IMR-90 (cell line): ENCODE measurements around the gene NCOA7. TPM values are rescaled to one million over a fixed set of nuclear protein-coding genes. Genes with fewer than 3 reads are reported as not detected.

Experiments
- ATAC-seq: fragments of 200-7000 bp; cut with Tn5 transposase; 2 replicates; pipeline ENCODE4 v1.9.1; 2020; ENCODE audit warnings: low read depth, mild to moderate bottlenecking, moderate library complexity
- BruUV-seq: library from RNA; stranded (reverse); fragments of 400-500 nt; replicated peaks from 2 replicates; lab custom pipeline; 2021; lab: Mats Ljungman, UMichigan
- CTCF ChIA-PET: fragments of 300-600 bp; formaldehyde crosslinking; extraction: SDS; loops from one replicate; lab custom pipeline; 2021; ENCODE audit warnings: antibody characterized with exemption; lab: Yijun Ruan, JAX
- POLR2A ChIA-PET: fragments of 300-600 bp; sonication (Branson Sonifier 250); formaldehyde crosslinking; loops from one replicate; lab custom pipeline; 2022; ENCODE audit warnings: antibody characterized with exemption; ENCODE audit not compliant: unreplicated experiment; lab: Charles Lee
- DNase-seq: peaks from one replicate; pipeline ENCODE4 v3.0.0; 2013
- H2AFZ ChIP-seq: replicated peaks from 2 replicates; pipeline ENCODE3; 2013; ENCODE audit warnings: low read length, mild to moderate bottlenecking; ENCODE audit not compliant: poor library complexity
- H2AK5ac ChIP-seq: 2 replicates; pipeline ENCODE4 v1.6.1; 2013; ENCODE audit warnings: low read depth, low read length, inconsistent platforms
- H2AK9ac ChIP-seq: replicated peaks from 2 replicates; pipeline ENCODE3; 2013; ENCODE audit warnings: mild to moderate bottlenecking, low read depth, low read length, moderate library complexity; ENCODE audit not compliant: poor library complexity
- H2BK120ac ChIP-seq: 2 replicates; pipeline ENCODE4 v1.6.1; 2013; ENCODE audit warnings: low read depth, low read length, inconsistent platforms
- H2BK15ac ChIP-seq: 3 replicates; pipeline ENCODE4 v1.6.1; 2013; ENCODE audit warnings: low read depth, low read length, inconsistent platforms
- H2BK20ac ChIP-seq: 2 replicates; pipeline ENCODE4 v1.6.1; 2013; ENCODE audit warnings: low read depth, mild to moderate bottlenecking, inconsistent platforms, low read length, moderate library complexity
- H2BK5ac ChIP-seq: 2 replicates; pipeline ENCODE4 v1.6.1; 2013; ENCODE audit warnings: mild to moderate bottlenecking, low read depth, low read length, inconsistent platforms; ENCODE audit not compliant: poor library complexity, severe bottlenecking
- H3K14ac ChIP-seq: replicated peaks from 2 replicates; pipeline ENCODE4 v1.6.1; 2013; ENCODE audit warnings: low read depth, low read length, inconsistent platforms
- H3K18ac ChIP-seq: 2 replicates; pipeline ENCODE4 v1.6.1; 2013; ENCODE audit warnings: low read depth, low read length, control low read depth
- H3K23ac ChIP-seq: 2 replicates; pipeline ENCODE4 v1.6.1; 2013; ENCODE audit warnings: low read depth, low read length, inconsistent platforms
- H3K27ac ChIP-seq: 2 replicates; pipeline ENCODE4 v1.5.1; 2013; ENCODE audit warnings: mild to moderate bottlenecking, control low read depth, low read length; ENCODE audit not compliant: insufficient read depth
- H3K27me3 ChIP-seq: 2 replicates; pipeline ENCODE4 v1.6.1; 2013; ENCODE audit warnings: low read length; ENCODE audit not compliant: control insufficient read depth, insufficient read depth
- H3K36me3 ChIP-seq: 2 replicates; pipeline ENCODE4 v1.6.1; 2013; ENCODE audit warnings: low read length, mixed read lengths; ENCODE audit not compliant: control insufficient read depth, insufficient read depth
- H3K4ac ChIP-seq: 2 replicates; pipeline ENCODE4 v1.6.1; 2013; ENCODE audit warnings: low read depth, low read length, inconsistent platforms
- H3K4me1 ChIP-seq: 2 replicates; pipeline ENCODE4 v1.6.1; 2013; ENCODE audit warnings: low read length, mixed read lengths; ENCODE audit not compliant: control insufficient read depth, insufficient read depth
- H3K4me2 ChIP-seq: 2 replicates; pipeline ENCODE4 v1.6.1; 2013; ENCODE audit warnings: low read depth, mild to moderate bottlenecking, control low read depth, low read length, moderate library complexity
- H3K4me3 ChIP-seq: 2 replicates; pipeline ENCODE4 v1.5.1; 2013; ENCODE audit warnings: low read depth, mild to moderate bottlenecking, control low read depth, low read length, moderate library complexity; ENCODE audit not compliant: insufficient read depth
- H3K56ac ChIP-seq: 2 replicates; pipeline ENCODE4 v1.6.1; 2013; ENCODE audit warnings: low read length, inconsistent platforms; ENCODE audit not compliant: insufficient read depth; ENCODE audit errors: extremely low read depth
- H3K79me1 ChIP-seq, 2 experiments: 2 replicates each; pipeline ENCODE4 v1.6.1; 2013; ENCODE audit warnings: low read length in 2 of 2, inconsistent platforms in 1 of 2, low read depth in 1 of 2
- H3K9ac ChIP-seq: 2 replicates; pipeline ENCODE4 v1.6.1; 2013; ENCODE audit warnings: low read depth, low read length, control low read depth
- H3K9me1 ChIP-seq: 2 replicates; pipeline ENCODE4 v1.6.1; 2013; ENCODE audit warnings: low read length, inconsistent platforms; ENCODE audit not compliant: insufficient read depth
- H3K9me3 ChIP-seq: 2 replicates; pipeline ENCODE4 v1.6.1; 2013; ENCODE audit warnings: low read length; ENCODE audit not compliant: control insufficient read depth, insufficient read depth
- H4K20me1 ChIP-seq: 2 replicates; pipeline ENCODE4 v1.6.1; 2013; ENCODE audit warnings: low read length, inconsistent platforms; ENCODE audit not compliant: insufficient read depth
- H4K5ac ChIP-seq: 2 replicates; pipeline ENCODE4 v1.6.1; 2013; ENCODE audit warnings: mild to moderate bottlenecking, low read depth, low read length, control low read depth
- H4K8ac ChIP-seq, 2 experiments: 2 replicates each; pipeline ENCODE4 v1.6.1; 2013; ENCODE audit warnings: low read depth in 2 of 2, low read length in 2 of 2, control low read depth in 1 of 2, inconsistent platforms in 1 of 2
- H4K91ac ChIP-seq: 2 replicates; pipeline ENCODE4 v1.6.1; 2013; ENCODE audit warnings: low read depth, low read length, inconsistent platforms; ENCODE audit not compliant: insufficient read depth
- BHLHE40 ChIP-seq: fragments of 150-350 bp; IDR thresholded peaks from 2 replicates; pipeline ENCODE4 v1.6.1; 2016; ENCODE audit warnings: mild to moderate bottlenecking, low read depth, low read length
- CEBPB ChIP-seq: IDR thresholded peaks from 2 replicates; pipeline ENCODE4 v1.6.1; 2012; ENCODE audit warnings: low read depth, low read length, improper control_type of control experiment
- FOS ChIP-seq: fragments of 150-350 bp; IDR thresholded peaks from 2 replicates; pipeline ENCODE4 v1.6.1; 2016; ENCODE audit warnings: low read depth, low read length
- MAZ ChIP-seq: IDR thresholded peaks from 2 replicates; pipeline ENCODE4 v1.6.1; 2012; ENCODE audit warnings: low read depth, mild to moderate bottlenecking, low read length, improper control_type of control experiment, moderate library complexity, borderline replicate concordance
- POLR2A ChIP-seq: IDR thresholded peaks from 2 replicates; pipeline ENCODE4 v1.6.1; 2012; ENCODE audit warnings: mild to moderate bottlenecking, low read depth, low read length
- RAD21 ChIP-seq: IDR thresholded peaks from 2 replicates; pipeline ENCODE4 v1.6.1; 2012; ENCODE audit warnings: low read length, improper control_type of control experiment
- RCOR1 ChIP-seq: IDR thresholded peaks from 2 replicates; pipeline ENCODE4 v1.6.1; 2012; ENCODE audit warnings: mild to moderate bottlenecking, low read length, improper control_type of control experiment; ENCODE audit not compliant: insufficient replicate concordance
- RFX5 ChIP-seq: IDR thresholded peaks from 2 replicates; pipeline ENCODE4 v1.8.0; 2012; ENCODE audit warnings: low read depth, mild to moderate bottlenecking, low read length, moderate library complexity
- WGBS, 2 experiments: methylation state at CpG; one replicate each; pipeline versions ENCODE4 v1.1.5 to v1.1.7; 2013; ENCODE audit warnings: missing lambda C conversion rate in 2 of 2; ENCODE audit not compliant: insufficient read length in 1 of 2; ENCODE audit errors: extremely low coverage in 2 of 2; 5-methylcytosine and 5-hydroxymethylcytosine counted together
- dilution Hi-C: fragments of 300-500 bp; cut with HindIII; formaldehyde crosslinking; loops from one replicate; pipeline ENCODE4 v1.14.3; 2018; ENCODE audit warnings: low sequenced_read_pairs; ENCODE audit not compliant: unreplicated experiment
- in situ Hi-C: fragments of 300-500 bp; cut with MboI; formaldehyde crosslinking; loops from 3 replicates; pipeline ENCODE4 v1.14.3; 2019; ENCODE audit warnings: low sequenced_read_pairs, inconsistent platforms, mixed read lengths
- intact Hi-C: fragments of 100-400 bp; cut with micrococcal nuclease; formaldehyde crosslinking; loops from 2 replicates; pipeline ENCODE4 v1.10.0; 2022
- polyA plus RNA-seq, 3 experiments: library from polyadenylated mRNA; depleted of rRNA; stranded (reverse); fragments of >200 nt; gene quantifications; 2 replicates each; pipeline ENCODE4 v1.2.3, GENCODE V29; 2012; ENCODE audit warnings: low replicate concordance in 1 of 3
- total RNA-seq: library from RNA; depleted of rRNA; stranded (reverse); fragments of >200 nt; gene quantifications from 2 replicates; pipeline ENCODE4 v1.2.3, GENCODE V29; 2012
- TF ChIP-seq, protein P1 (sequence below): fragments of 150-350 bp; IDR thresholded peaks from 2 replicates; pipeline ENCODE4 v1.6.1; 2016; ENCODE audit warnings: low read depth, mild to moderate bottlenecking, low read length, moderate library complexity, borderline replicate concordance
- TF ChIP-seq, protein P2 (sequence below): conservative IDR thresholded peaks from 2 replicates; pipeline ENCODE4 v1.5.1; 2012; ENCODE audit warnings: mild to moderate bottlenecking, low read depth, low read length, improper control_type of control experiment
- TF ChIP-seq, protein P3 (sequence below): fragments of 150-350 bp; IDR thresholded peaks from 2 replicates; pipeline ENCODE4 v1.6.1; 2017; ENCODE audit warnings: mild to moderate bottlenecking, antibody characterized with exemption, low read length, low read depth

Gene NCOA7
- total and polyA plus RNA-seq, 2 of the 4 experiments (the other 2 are of a cell fraction) = 12.6 to 12.9 TPM

DNA sequence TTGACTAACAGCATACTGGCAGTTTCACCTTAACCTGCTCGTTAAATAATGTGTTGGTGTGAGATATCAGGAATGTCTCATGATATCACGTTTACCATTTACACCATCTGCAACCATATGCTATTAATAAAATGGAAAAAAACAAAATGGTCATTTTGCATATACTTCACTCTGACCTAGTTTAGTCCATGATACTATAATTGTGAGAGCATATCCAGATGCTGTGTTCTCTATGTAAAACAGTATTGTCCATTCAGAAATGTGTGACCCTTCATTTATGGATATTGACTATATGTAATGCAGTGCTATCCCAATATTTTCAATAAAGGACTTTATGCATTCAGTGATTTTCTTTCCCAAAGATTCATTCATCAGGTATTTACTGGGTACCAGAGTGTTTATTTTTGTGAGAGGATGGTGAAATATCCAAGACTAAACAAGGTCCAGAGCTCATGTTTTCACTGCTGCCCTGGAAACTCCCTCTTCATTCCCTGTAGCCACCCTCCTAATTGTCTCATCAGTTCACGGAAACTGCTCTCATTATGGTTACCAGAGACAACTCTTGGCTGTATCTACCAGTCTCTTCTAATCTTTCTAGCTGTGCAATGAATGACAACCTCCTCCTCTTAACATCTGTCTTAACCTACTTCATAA is 140.1 kb downstream of the NCOA7 start:
- Histone ChIP-seq H2BK120ac (peak overlapping the region; percentile 84), H4K8ac (peak overlapping the region in 1 of 2 experiments; percentile 74; a peak in 1 of 4 replicates), H4K91ac (peak overlapping the region; percentile 69; the same call in 1 of the 2 replicates), H2BK20ac (peak overlapping the region; percentile 96), H3K79me1 (no peaks in the 10 kb centered on the region), H3K27ac (no peak overlapping the region), H3K9me3 (no peaks in the 10 kb centered on the region), H3K56ac (no peak overlapping the region; the same call in 1 of the 2 replicates), H3K4me2 (peak overlapping the region; percentile 46), H2BK15ac (peak overlapping the region; percentile 68; the same call in 2 of the 3 replicates), H3K9ac (no peak overlapping the region), H3K4me1 (peaks cover 5% of the 10 kb centered on the region; the same call in 1 of the 2 replicates), H2AFZ (no peak overlapping the region), H3K4ac (peak overlapping the region; percentile 76; the same call in 1 of the 2 replicates), H3K36me3 (peaks cover 10% of the 10 kb centered on the region), H2BK5ac (peak overlapping the region; percentile 88), H2AK9ac (no peak overlapping the region), H3K4me3 (no peak overlapping the region), H3K27me3 (no peaks in the 10 kb centered on the region), H3K18ac (peak overlapping the region; percentile 82; the same call in 1 of the 2 replicates), H2AK5ac (peak overlapping the region; percentile 57; the same call in 1 of the 2 replicates), H3K23ac (peak overlapping the region; percentile 32; the same call in 1 of the 2 replicates), H3K9me1 (peaks cover 10% of the 10 kb centered on the region), H4K5ac (peak overlapping the region; percentile 64; the same call in 1 of the 2 replicates), H4K20me1 (no peaks in the 10 kb centered on the region), H3K14ac (peak overlapping the region; percentile 50)
- peak; percentile 93 for ATAC-seq
- TF ChIP-seq, protein P1, sequence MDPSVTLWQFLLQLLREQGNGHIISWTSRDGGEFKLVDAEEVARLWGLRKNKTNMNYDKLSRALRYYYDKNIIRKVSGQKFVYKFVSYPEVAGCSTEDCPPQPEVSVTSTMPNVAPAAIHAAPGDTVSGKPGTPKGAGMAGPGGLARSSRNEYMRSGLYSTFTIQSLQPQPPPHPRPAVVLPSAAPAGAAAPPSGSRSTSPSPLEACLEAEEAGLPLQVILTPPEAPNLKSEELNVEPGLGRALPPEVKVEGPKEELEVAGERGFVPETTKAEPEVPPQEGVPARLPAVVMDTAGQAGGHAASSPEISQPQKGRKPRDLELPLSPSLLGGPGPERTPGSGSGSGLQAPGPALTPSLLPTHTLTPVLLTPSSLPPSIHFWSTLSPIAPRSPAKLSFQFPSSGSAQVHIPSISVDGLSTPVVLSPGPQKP = no peak
- TF ChIP-seq CEBPB = peak; percentile 87
- TF ChIP-seq RFX5 = no peak
- no peak for TF ChIP-seq RCOR1
- no peak for TF ChIP-seq BHLHE40
- TF ChIP-seq, protein P2, sequence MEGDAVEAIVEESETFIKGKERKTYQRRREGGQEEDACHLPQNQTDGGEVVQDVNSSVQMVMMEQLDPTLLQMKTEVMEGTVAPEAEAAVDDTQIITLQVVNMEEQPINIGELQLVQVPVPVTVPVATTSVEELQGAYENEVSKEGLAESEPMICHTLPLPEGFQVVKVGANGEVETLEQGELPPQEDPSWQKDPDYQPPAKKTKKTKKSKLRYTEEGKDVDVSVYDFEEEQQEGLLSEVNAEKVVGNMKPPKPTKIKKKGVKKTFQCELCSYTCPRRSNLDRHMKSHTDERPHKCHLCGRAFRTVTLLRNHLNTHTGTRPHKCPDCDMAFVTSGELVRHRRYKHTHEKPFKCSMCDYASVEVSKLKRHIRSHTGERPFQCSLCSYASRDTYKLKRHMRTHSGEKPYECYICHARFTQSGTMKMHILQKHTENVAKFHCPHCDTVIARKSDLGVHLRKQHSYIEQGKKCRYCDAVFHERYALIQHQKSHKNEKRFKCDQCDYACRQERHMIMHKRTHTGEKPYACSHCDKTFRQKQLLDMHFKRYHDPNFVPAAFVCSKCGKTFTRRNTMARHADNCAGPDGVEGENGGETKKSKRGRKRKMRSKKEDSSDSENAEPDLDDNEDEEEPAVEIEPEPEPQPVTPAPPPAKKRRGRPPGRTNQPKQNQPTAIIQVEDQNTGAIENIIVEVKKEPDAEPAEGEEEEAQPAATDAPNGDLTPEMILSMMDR = no peak
- TF ChIP-seq FOS = peak; percentile 83
- no peak for TF ChIP-seq RAD21
- TF ChIP-seq POLR2A = no peak; the same call in 1 of the 2 replicates
- TF ChIP-seq, protein P3, sequence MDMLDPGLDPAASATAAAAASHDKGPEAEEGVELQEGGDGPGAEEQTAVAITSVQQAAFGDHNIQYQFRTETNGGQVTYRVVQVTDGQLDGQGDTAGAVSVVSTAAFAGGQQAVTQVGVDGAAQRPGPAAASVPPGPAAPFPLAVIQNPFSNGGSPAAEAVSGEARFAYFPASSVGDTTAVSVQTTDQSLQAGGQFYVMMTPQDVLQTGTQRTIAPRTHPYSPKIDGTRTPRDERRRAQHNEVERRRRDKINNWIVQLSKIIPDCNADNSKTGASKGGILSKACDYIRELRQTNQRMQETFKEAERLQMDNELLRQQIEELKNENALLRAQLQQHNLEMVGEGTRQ = no peak
- no peak for TF ChIP-seq MAZ
- in situ Hi-C loops (no loop called here), dilution Hi-C loops (no loop called here), intact Hi-C loops (no loop called here)
- ChIA-PET CTCF (no interaction called here), POLR2A (no interaction called here)
- BruUV-seq = no TSS peak
- WGBS, 2 experiments = 83% methylated on average over 1 of the region's 3 CpGs; no CpG with 5 or more reads in 1 of the 2 experiments
- peak; percentile 87 for DNase-seq
